Nucleus accumbens (tissue), 56 donors: Measurements from ENCODE around the gene ATG4D.
A peak's percentile ranks its signal among the peaks of the same experiment; 100 is the strongest.
"Not testable (repeated sequence)": the region's sequence is repeated elsewhere in the genome, so short reads cannot be mapped to it uniquely, and the experiment has no call there.

Experiments
- DNase-seq, 56 donors: peaks; one replicate each; lab custom pipeline; 2025; lab: John Stamatoyannopoulos, UW

Gene ATG4D

GRCh38 chr19:10518444-10519361, 25.0 kb upstream of the ATG4D start:
- DNase-seq = peak in 22 of 56 donors; percentile 9 to 50 (median 36)

DNA sequence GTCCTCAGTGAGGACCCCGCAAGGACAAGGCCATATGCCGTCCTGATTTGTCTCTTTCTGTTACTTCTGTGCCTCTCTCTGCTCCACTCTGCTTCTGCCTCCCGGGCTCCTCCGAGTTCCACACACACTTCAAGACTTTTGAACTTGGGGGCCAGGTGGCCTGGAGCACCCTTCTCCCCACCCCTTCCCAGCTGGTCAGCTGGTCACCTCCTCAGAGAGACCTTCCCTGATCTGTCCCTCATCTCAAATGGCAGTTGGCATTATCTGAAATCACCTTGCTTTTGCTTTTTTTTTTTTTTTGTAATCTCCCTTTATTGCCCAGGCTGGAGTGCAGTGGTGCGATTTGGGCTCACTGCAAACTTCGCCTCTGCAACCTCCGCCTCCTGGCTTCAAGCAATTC, 24.3 kb upstream of the ATG4D start:
- DNase-seq = no peak

DNA sequence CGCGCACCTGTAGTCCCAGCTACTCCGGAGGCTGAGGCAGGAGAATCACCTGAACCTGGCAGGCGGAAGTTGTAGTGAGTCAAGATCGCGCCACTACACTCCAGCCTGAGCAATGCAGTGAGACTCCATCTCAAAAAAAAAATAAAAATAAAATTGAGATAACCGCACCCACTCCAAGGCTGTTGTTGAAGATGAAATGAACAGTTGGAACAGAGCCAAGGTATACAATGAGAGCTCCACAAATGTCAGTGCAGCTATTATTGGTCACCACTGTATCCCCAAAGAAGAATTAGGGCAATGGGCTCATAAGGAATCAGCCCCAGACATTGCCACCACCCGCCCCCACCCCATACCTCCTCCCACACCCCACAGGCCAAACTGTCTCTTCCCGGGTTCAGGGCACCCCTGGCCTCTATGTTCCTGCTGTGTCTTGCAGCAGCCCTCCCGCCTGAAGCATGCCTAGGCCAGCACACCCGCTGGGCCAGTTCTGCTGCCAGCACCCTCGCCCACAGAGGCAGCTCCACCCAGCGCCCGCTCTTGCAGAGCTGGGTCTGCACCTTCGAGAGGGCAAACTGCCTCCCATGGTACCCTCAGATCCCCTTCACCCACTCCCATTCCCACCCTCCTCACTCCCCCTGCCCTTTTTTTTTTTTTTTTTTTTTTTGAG, 22.9 kb upstream of the ATG4D start:
- DNase-seq = no peak

- DNase-seq = no peak
Observed at GRCh38 chr19:10521461-10522171, 22.1 kb upstream of the ATG4D start.

GRCh38 chr19:10523135-10523636, 20.5 kb upstream of the ATG4D start:
- no peak for DNase-seq

GRCh38 chr19:10525636-10526035, 18.1 kb upstream of the ATG4D start:
- DNase-seq = no peak

DNA sequence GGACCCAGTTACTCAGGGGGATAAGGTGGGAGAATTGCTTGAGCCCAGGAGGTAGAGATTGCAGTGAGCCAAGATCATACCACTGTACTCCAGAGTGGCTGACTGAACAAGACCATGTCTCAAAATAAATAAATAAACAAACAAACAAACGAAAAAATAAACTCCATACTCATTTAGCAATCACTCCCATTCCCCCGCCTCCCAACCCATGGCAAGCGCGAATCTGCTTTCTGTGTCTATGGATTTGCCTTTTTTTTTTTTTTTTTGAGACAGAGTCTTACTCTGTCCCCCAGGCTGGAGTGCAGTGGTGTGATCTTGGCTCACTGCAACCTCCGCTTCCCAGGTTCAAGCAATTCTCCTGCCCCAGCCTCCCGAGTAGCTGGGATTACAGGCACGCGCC, 16.8 kb upstream of the ATG4D start:
- not testable (repeated sequence) for DNase-seq

GRCh38 chr19:10532457-10532856, 11.2 kb upstream of the ATG4D start:
- no peak for DNase-seq

- no peak for DNase-seq
Observed at GRCh38 chr19:10533646-10534386, 9.9 kb upstream of the ATG4D start.

DNA sequence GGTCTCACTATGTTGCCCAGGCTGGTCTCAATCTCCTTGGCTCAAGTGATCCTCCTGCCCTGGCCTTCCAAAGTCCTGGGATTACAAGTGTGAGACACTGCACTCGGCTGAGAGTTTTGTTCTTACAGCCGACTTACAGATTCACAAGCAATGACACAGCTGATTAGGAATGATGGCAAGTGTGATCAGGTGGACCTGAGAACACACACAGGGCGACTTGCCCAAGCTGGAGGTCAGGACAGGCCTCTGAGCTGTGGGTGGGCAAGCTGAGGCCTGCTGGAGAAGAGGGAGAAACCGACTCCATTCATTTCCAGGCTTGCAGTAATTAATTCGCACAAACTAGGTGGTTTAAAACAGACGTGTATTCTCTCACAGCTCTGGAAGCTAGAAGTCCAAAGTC, 8.1 kb upstream of the ATG4D start:
- DNase-seq = no peak

- no peak for DNase-seq
Observed at GRCh38 chr19:10537668-10538067, 6.0 kb upstream of the ATG4D start.

- no peak for DNase-seq
Observed at GRCh38 chr19:10538204-10538983, 5.3 kb upstream of the ATG4D start.

GRCh38 chr19:10539016-10539415, 4.7 kb upstream of the ATG4D start:
- DNase-seq = not testable (repeated sequence)

DNA sequence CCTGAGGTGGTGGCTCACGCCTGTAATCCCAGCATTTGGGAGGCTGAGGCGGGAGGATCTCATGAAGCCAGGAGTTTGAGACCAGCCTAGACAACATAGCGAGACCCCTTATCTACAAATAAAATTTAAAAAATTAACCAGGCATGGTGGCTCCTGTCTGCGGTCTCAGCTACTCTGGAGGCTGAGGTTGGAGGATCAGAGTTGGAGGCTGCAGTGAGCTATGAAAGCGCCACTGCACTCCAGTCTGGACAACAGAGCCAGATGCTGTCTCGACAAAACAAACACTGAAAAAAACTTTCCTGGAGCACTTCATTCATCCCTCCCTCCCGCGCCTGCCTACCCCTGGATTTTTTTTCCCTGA, 665 bp upstream of the ATG4D start:
- no peak for DNase-seq

- peak in 2 of 56 donors; percentile 3 to 25 for DNase-seq
Observed at GRCh38 chr19:10544242-10544752, 593 bp downstream of the ATG4D start.

- peak in 1 of 56 donors; percentile 6 for DNase-seq
Observed at GRCh38 chr19:10544753-10545251, 1.1 kb downstream of the ATG4D start.

GRCh38 chr19:10546817-10547216, 3.1 kb downstream of the ATG4D start:
- DNase-seq = no peak

DNA sequence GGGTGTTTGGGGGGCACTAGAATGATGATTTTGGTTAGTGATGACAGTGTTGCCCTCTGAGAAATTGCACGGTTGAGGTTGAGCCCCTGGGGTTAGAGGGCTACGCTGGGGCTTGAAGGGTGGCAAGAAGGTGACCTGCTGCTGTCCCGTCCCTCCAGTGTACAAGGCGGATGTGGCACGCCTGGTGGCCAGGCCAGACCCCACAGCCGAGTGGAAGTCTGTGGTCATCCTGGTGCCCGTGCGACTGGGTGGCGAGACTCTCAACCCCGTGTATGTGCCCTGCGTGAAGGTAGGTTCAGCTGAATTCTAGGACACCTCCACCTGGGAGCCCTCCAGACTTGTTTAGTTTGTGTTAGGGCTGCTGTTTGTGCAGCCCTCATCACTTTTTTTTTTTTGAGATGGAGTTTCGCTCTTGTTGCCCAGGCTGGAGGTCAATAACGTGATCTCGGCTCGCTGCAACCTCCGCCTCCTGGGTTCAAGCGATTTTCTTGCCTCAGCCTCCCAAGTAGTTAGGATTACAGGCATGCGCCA, 5.1 kb downstream of the ATG4D start:
- no peak for DNase-seq

DNA sequence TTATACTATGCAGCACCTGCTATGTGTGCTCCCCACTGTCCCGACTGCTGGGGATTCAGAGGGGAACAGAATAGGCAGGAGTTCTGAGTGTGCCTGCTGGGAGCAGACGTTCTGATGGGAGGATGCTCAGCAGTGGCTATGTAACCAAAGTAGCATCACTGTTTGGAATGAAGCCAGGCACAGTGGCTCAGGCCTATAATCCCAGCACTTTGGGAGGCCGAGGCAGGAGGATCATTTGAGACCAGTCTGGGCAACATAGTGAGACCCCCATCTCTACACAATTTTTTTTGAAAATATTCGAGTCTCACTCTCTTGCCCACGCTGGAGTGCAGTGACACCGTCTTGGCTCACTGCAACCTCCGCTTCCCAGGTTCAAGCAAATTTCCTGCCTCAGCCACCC, 6.0 kb downstream of the ATG4D start:
- no peak for DNase-seq
